ENCODE results near the gene BEST2.

GRCh38 chr19:12784394-12784870 is 32.8 kb downstream of the BEST2 start:
- no peak for TF ChIP-seq CTCF (IDR thresholded peaks at IDR 0.05)
- no peak for TF ChIP-seq POLR2A (IDR thresholded peaks at IDR 0.05)
